Adipocyte (in vitro differentiated cells): Measurements from ENCODE around the gene ITPK1.
A peak's percentile ranks its signal among the peaks of the same experiment; 100 is the strongest.

Source experiments
- DNase-seq: peaks from one replicate; pipeline ENCODE4 v3.0.0-alpha.2; 2015; ENCODE audit warnings: low read depth
- H3K27me3 ChIP-seq: replicated peaks from 2 replicates; pipeline ENCODE4 v1.7.0; 2013; ENCODE audit warnings: mild to moderate bottlenecking, low read length, moderate library complexity; ENCODE audit not compliant: control insufficient read depth, insufficient read depth
- H3K36me3 ChIP-seq: 2 replicates; pipeline ENCODE4 v1.7.0; 2013; ENCODE audit warnings: low read length, mild to moderate bottlenecking, moderate library complexity; ENCODE audit not compliant: control insufficient read depth, insufficient read depth, severe bottlenecking
- H3K4me1 ChIP-seq: 2 replicates; pipeline ENCODE4 v1.7.0; 2013; ENCODE audit warnings: mild to moderate bottlenecking, low read length, moderate library complexity; ENCODE audit not compliant: control insufficient read depth, insufficient read depth
- H3K4me3 ChIP-seq: 2 replicates; pipeline ENCODE4 v1.7.0; 2013; ENCODE audit warnings: mild to moderate bottlenecking, low read length, moderate library complexity
- H3K9ac ChIP-seq: 2 replicates; pipeline ENCODE4 v1.7.0; 2013; ENCODE audit warnings: mild to moderate bottlenecking, low read length, moderate library complexity
- H3K9me3 ChIP-seq: 2 replicates; pipeline ENCODE4 v1.7.0; 2013; ENCODE audit warnings: mild to moderate bottlenecking, low read length, moderate library complexity; ENCODE audit not compliant: control insufficient read depth

The ITPK1 gene

DNA sequence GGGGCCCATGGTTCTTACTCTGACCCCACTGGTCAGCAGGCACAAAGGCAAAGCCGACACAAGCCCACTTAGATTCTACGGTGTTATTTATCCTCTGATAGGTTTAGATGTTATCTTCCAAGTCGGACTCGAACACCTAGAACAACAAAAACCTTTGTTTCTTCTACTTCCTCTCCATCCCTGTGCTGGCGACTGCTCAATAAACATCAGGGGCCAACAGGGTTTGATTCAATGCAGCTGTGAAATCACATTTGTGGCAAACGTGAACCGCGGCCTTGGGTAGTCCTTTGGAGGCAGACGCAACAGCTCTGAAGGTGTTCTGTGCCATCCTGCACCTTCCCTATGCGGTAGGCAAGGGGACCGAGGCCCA lies 105.6 kb downstream of the ITPK1 start:
- peaks cover 77% of the 10 kb centered on the region for H3K4me1 ChIP-seq

GRCh38 chr14:93009471-93010129 lies 106.1 kb downstream of the ITPK1 start:
- H3K4me1 ChIP-seq, result peaks cover 82% of the 10 kb centered on the region
- DNase-seq, result no peak

More for the DNA sequence above, 105.6 kb downstream of the ITPK1 start:
- peaks cover 4% of the 10 kb centered on the region for H3K36me3 ChIP-seq
- H3K27me3 ChIP-seq, result no peaks in the 10 kb centered on the region
- H3K9me3 ChIP-seq, result no peaks in the 10 kb centered on the region
- DNase-seq, result no peak
- H3K9ac ChIP-seq, result no peak overlapping the region
- no peak overlapping the region for H3K4me3 ChIP-seq

DNA sequence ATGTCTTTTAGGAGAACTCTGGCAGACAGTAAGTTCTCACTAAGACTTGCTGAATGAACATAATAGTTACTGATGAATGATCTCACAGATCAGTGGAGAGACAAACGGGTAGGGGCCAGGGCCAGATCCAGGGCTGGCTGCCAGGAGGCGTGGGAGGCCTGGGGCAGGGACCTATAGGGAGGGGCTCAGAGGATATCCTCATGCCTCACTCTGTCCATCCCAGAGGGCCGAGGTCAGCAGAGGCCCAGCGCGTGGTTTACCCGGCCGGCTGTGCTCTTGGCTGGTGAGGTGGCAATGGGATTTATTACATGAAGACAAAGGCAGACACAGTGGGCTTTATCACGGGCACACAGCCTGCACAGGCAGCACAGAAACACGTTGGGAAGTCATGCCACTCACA lies 107.3 kb downstream of the ITPK1 start:
- H3K9me3 ChIP-seq, result no peaks in the 10 kb centered on the region
- DNase-seq, result peak; percentile 34
- H3K4me3 ChIP-seq, result no peak overlapping the region
- peak overlapping the region; percentile 70 for H3K9ac ChIP-seq
- no peaks in the 10 kb centered on the region for H3K27me3 ChIP-seq
- H3K36me3 ChIP-seq, result no peaks in the 10 kb centered on the region
- peaks cover 85% of the 10 kb centered on the region for H3K4me1 ChIP-seq

More at GRCh38 chr14:93009471-93010129, 106.1 kb downstream of the ITPK1 start:
- Histone ChIP-seq H3K9ac (peak overlapping the region; percentile 32), H3K4me3 (no peak overlapping the region), H3K27me3 (no peaks in the 10 kb centered on the region), H3K36me3 (no peaks in the 10 kb centered on the region), H3K9me3 (no peaks in the 10 kb centered on the region)

- DNase-seq, result peak; percentile 75
- Histone ChIP-seq H3K27me3 (no peaks in the 10 kb centered on the region), H3K9me3 (no peaks in the 10 kb centered on the region), H3K9ac (peak overlapping the region; percentile 70), H3K36me3 (no peaks in the 10 kb centered on the region), H3K4me3 (peak overlapping the region; percentile 49), H3K4me1 (peaks cover 77% of the 10 kb centered on the region)
Observed at GRCh38 chr14:93007225-93007997, 108.3 kb downstream of the ITPK1 start.

DNA sequence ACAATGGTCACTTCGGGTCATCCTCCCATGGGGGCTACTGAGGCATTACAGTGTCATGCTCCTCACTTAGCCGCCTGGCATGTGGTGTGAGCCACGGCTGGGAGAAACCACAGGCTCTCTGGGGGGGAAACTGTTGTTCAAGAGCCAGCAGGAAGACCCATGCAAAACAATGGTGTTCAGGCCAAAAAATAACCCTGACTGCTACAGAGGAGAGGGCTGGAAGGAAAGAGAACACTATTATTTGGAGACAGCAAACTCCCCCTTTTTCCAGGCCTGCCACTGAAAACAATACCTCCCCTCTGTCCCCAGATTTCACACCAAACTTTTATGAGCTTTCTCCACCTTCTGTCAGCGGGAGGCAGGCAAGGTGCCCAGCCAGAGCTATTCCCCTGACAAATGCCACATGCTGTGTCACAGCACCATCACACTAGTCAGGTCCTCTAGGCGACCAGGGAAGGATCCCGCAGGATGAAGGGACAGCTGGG lies 109.1 kb downstream of the ITPK1 start:
- peaks cover 71% of the 10 kb centered on the region for H3K4me1 ChIP-seq
- peak overlapping the region; percentile 62 for H3K9ac ChIP-seq
- H3K9me3 ChIP-seq, result no peaks in the 10 kb centered on the region
- no peaks in the 10 kb centered on the region for H3K36me3 ChIP-seq
- no peak for DNase-seq
- peak overlapping the region; percentile 49 for H3K4me3 ChIP-seq
- H3K27me3 ChIP-seq, result no peaks in the 10 kb centered on the region

- DNase-seq, result no peak
Observed at GRCh38 chr14:93005838-93006237, 109.9 kb downstream of the ITPK1 start.

DNA sequence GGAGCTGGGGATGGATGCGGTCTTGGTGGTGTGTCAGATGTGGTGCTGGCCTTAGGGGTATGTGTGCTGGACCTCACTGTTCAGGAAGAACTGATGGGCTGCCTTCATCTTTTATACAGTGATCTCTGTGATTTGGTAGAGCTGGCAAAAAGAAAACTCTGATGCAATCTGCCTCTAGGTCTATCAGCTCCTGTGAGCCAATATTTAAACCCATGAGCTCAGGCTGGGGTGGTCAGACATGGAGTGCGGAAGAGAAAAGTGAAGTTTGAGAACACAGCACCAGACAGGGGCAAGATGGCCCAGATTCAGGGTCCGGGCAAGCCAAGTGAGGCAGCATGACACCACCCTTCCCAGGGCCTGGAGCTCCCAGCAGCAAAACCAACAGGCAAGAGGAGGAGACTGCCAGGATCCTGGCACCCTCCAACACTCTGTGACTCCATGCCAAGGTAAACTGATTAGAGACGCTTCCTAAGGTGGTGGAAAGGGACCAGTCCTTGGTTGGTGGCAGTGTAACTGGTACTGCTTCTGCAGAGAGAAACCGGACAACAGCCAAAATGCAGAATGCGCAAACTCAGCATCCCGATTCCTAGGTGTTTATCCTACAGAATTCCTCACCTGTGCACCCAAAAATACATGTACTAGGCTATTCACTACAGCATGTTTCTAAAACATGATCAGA lies 110.5 kb downstream of the ITPK1 start:
- no peak overlapping the region for H3K4me3 ChIP-seq
- peak; percentile 30 for DNase-seq
- peaks cover 69% of the 10 kb centered on the region for H3K4me1 ChIP-seq
- H3K9me3 ChIP-seq, result no peaks in the 10 kb centered on the region
- H3K27me3 ChIP-seq, result no peaks in the 10 kb centered on the region
- peak overlapping the region; percentile 11 for H3K9ac ChIP-seq
- no peaks in the 10 kb centered on the region for H3K36me3 ChIP-seq

More at GRCh38 chr14:93005838-93006237, 109.9 kb downstream of the ITPK1 start:
- no peak overlapping the region for H3K4me3 ChIP-seq
- H3K9ac ChIP-seq, result peak overlapping the region; percentile 11
- no peaks in the 10 kb centered on the region for H3K27me3 ChIP-seq
- H3K36me3 ChIP-seq, result no peaks in the 10 kb centered on the region
- H3K9me3 ChIP-seq, result no peaks in the 10 kb centered on the region
- H3K4me1 ChIP-seq, result peaks cover 71% of the 10 kb centered on the region

- Histone ChIP-seq H3K27me3 (no peaks in the 10 kb centered on the region), H3K9ac (peak overlapping the region; percentile 59), H3K36me3 (no peaks in the 10 kb centered on the region), H3K9me3 (no peaks in the 10 kb centered on the region), H3K4me3 (no peak overlapping the region), H3K4me1 (peaks cover 63% of the 10 kb centered on the region)
- DNase-seq, result no peak
Observed at GRCh38 chr14:93004699-93005082, 111.0 kb downstream of the ITPK1 start.

GRCh38 chr14:93003945-93004698 lies 111.6 kb downstream of the ITPK1 start:
- Histone ChIP-seq H3K4me3 (no peak overlapping the region), H3K36me3 (no peaks in the 10 kb centered on the region), H3K27me3 (no peaks in the 10 kb centered on the region), H3K9ac (peak overlapping the region; percentile 59), H3K4me1 (peaks cover 57% of the 10 kb centered on the region), H3K9me3 (no peaks in the 10 kb centered on the region)
- DNase-seq, result no peak

DNA sequence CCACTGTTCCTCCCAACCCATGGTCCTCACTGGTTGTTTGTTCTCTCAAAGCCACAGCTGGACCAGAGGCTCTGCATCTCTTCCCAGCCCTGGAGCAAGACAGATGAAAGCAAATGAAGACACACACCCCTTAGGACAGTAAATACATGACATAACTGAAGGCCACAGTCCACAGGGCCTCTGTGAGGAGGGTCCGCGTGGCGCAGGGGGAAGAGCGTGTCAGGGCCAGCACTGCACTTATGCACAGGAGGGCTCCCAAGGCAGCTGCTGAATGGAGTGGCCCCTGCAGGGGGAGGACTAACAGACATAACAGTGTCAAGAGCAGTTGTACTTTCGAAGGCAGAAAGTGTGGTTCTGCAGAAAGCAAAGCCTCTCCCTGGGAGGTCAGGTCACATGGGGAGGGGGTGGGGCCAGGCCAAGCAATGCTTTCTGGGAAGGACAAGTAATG lies 112.8 kb downstream of the ITPK1 start:
- no peak overlapping the region for H3K4me3 ChIP-seq
- no peaks in the 10 kb centered on the region for H3K36me3 ChIP-seq
- H3K27me3 ChIP-seq, result no peaks in the 10 kb centered on the region
- no peak for DNase-seq
- H3K9ac ChIP-seq, result no peak overlapping the region
- H3K9me3 ChIP-seq, result no peaks in the 10 kb centered on the region
- peaks cover 45% of the 10 kb centered on the region for H3K4me1 ChIP-seq
